NOMO-1 treated with dmso at 0.1 percent for 144 hours (cell line): ENCODE measurements around the gene HADHB.

ENCODE experiments used
- DNase-seq: peaks from one replicate; lab custom pipeline; 2025; ENCODE audit not compliant: unreplicated experiment; lab: John Stamatoyannopoulos, UW

The HADHB gene

GRCh38 chr2:26244309-26245230 lies at the start of gene HADHB, which contains the start of gene HADHA:
TSS of gene HADHB (plus strand) at chr2:26244939. CDS start at chr2:26254255, 9,316 bp downstream.
TSS of gene HADHA (minus strand) at chr2:26244632. CDS start at chr2:26244596, 36 bp downstream.
- peak; percentile 92 for DNase-seq

GRCh38 chr2:26195040-26195984 lies 49.4 kb upstream of the HADHB start:
- no peak for DNase-seq

DNA sequence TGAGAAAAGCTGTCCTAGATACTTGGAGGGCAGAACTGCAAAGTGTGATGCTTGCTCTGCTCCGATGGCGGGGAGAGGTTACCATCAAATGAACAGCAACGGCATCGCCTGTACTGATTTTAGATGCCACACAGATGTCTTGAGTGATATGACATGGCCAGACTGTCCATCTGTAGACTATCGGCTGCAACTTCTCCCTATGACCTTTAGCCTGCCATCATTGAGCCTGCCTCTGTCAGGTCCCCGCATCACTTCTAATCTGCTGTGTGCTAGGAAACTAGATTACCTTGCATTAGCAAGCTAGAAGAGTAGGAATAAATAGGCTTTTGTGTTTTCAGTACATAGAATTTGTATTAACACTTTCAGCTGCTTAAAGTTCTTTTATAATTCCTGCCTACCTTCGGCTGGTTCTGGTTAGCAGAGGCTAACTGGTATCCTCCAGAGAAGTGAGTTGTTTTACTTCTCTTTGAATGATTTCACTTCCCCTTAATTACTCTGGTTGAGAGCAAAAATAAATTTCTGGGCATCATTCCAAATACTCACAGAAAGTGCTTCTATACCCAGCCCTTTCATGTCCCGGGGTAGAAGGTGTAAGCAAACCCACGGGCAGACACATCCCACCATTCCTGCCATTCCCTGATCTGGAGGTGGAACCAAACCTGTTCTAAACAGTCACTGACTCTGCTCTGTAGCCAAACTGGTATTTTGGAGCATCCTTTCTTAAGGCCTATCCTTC lies 47.9 kb upstream of the HADHB start:
- DNase-seq, result peak; percentile 56

- DNase-seq, result no peak
Measured at GRCh38 chr2:26197516-26197915, 47.2 kb upstream of the HADHB start.

DNA sequence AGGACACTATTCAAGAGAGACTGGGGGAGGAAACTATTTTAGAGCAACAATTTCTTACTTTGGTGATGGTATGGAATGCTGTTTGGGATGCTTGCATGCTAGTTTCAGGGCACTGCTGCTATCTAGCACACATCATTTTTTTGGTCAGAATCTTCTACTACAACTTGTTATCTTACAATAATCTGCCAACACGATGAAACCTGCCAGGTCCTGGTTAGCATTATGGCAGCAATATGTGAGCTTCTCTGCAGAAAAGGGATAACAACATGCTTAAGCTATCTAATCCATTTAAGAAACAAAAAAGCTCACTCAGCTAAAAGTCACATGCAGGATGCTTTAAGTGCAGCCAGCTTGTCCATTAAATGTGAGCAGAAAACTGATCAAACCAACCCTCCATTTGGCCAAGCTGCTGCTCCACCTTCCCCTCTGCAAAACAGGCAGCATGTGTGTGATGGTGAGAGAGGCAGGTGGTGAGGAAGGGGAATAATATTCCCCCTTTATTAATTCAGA lies 41.7 kb upstream of the HADHB start:
- no peak for DNase-seq

DNA sequence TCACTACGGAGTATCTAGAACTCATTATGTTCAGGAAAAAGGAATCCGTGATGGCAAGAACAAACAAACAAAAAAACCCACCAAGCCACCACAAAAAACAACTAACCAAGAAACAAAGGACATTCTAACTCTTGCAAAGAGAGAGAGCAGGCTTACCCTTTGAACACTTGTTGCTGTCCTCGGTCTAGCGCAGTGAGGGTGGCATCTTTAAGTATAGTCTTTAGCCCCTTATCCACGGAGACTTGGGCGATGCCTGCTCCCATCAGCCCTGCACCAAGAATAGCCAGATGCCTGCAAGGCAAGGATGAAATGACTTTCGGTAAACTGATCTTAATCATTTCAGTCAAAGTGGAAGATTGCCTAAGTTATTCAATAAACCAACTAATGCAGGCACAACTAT lies 40.8 kb upstream of the HADHB start:
- no peak for DNase-seq

GRCh38 chr2:26212011-26212410 lies 32.7 kb upstream of the HADHB start:
- no peak for DNase-seq

- DNase-seq, result no peak
Measured at GRCh38 chr2:26214759-26215158, 30.0 kb upstream of the HADHB start.

GRCh38 chr2:26215833-26216232 lies 28.9 kb upstream of the HADHB start:
- no peak for DNase-seq

DNA sequence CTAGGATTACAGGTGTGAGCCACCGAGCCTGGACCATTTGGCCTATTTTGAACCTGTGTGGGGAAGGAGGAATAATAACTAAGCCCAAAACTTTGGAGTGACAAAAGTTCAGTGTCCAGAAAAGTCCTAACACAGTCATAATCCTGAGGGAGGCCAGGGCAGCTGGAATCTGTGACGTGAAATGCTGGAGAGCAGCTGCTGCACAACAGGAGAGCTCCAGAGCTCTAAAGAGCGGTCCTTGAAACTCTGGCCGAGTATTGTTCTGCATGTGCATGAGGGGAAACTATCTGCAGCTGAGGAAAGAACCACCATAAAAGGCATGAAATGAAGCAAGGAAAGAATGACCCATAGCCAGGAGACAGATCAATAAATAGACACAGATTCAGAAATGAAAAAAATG lies 28.2 kb upstream of the HADHB start:
- DNase-seq, result no peak

DNA sequence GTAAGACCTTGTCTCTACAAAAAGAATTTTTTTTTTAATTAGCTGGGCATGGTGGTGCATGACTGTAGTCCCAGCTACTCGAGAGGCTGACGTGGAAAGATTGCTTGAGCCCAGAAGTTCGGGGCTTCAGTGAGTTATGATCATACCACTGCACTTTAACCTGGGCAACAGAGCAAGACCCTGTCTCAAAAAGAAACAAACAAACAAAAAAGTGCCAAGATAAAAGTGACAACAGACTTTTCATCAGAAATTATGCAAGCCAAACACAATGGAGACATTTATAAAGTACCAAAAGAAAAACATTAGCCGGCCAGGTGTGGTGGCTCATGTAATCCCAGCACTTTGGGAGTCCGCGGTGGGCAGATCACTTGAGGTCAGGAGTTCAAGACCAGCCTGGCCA lies 27.0 kb upstream of the HADHB start:
- DNase-seq, result no peak

- DNase-seq, result no peak
Measured at GRCh38 chr2:26223018-26223417, 21.7 kb upstream of the HADHB start.

- no peak for DNase-seq
Measured at GRCh38 chr2:26224095-26224494, 20.6 kb upstream of the HADHB start.

GRCh38 chr2:26229595-26229994 lies 15.1 kb upstream of the HADHB start:
- DNase-seq, result no peak

DNA sequence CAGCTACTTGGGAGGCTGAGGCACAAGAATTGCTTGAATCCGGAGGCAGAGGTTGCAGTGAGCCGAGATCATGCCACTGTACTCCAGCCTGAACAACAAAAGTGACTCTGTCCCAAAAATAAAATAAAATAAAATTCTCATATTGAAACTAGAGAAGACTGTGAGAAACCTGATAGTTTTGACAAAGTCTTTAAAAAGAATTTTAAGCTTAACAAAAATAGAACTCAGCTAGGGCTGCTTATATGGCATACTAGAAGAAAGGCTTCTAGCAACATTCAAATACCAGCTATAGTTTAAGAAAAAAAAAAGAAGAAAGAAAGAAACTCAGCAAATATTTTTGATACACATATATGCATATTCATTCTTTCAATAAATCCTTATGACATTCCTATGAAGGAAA lies 13.9 kb upstream of the HADHB start:
- DNase-seq, result no peak

- no peak for DNase-seq
Measured at GRCh38 chr2:26235089-26235488, 9.7 kb upstream of the HADHB start.

- DNase-seq, result no peak
Measured at GRCh38 chr2:26237868-26238267, 6.9 kb upstream of the HADHB start.

GRCh38 chr2:26238311-26238958 lies 6.3 kb upstream of the HADHB start:
- no peak for DNase-seq

- DNase-seq, result no peak
Measured at GRCh38 chr2:26241928-26242436, 2.8 kb upstream of the HADHB start.
